ENCODE measurements around the gene UNKL. TPM values are rescaled to one million over a fixed set of nuclear protein-coding genes. Genes with fewer than 3 reads are reported as not detected.
A peak's percentile ranks its signal among the peaks of the same experiment; 100 is the strongest.

The UNKL gene
- total and polyA plus RNA-seq, 4 donors: 13.2 to 32.5 (median 19.1) TPM

- H3K27me3 ChIP-seq (ENCODE audit: control insufficient read depth, insufficient read depth, low read length): no peaks in the 10 kb centered on the region
- peaks cover 98% of the 10 kb centered on the region for H3K36me3 ChIP-seq (ENCODE audit: control insufficient read depth, insufficient read depth, low read length)
- DNase-seq (ENCODE audit: low read depth in 4 of 6, low spot score in 6 of 6): no peak
- WGBS (ENCODE audit: insufficient coverage): 91% methylated on average over 14 of the region's 14 CpGs
- no peak overlapping the region for H3K27ac ChIP-seq (ENCODE audit: low read depth, low read length)
- peaks cover 21% of the 10 kb centered on the region for H3K4me1 ChIP-seq (ENCODE audit: control insufficient read depth, insufficient read depth, low read length)
- no peaks in the 10 kb centered on the region for H3K9me3 ChIP-seq (ENCODE audit: control insufficient read depth, insufficient read depth, low read length)
- H3K4me3 ChIP-seq (ENCODE audit: low read depth, low read length): no peak overlapping the region
Measured at GRCh38 chr16:1344499-1344898, 70.0 kb downstream of the UNKL start.

- WGBS (ENCODE audit: insufficient coverage): 67% methylated on average over 44 of the region's 44 CpGs
- Histone ChIP-seq H3K27me3 (ENCODE audit: control insufficient read depth, insufficient read depth, low read length) (no peaks in the 10 kb centered on the region), H3K9me3 (ENCODE audit: control insufficient read depth, insufficient read depth, low read length) (no peaks in the 10 kb centered on the region), H3K4me3 (ENCODE audit: low read depth, low read length) (no peak overlapping the region), H3K27ac (ENCODE audit: low read depth, low read length) (no peak overlapping the region), H3K4me1 (ENCODE audit: control insufficient read depth, insufficient read depth, low read length) (peaks cover 21% of the 10 kb centered on the region), H3K36me3 (ENCODE audit: control insufficient read depth, insufficient read depth, low read length) (peaks cover 98% of the 10 kb centered on the region)
- no peak for DNase-seq (ENCODE audit: low read depth in 4 of 6, low spot score in 6 of 6)
Measured at GRCh38 chr16:1343428-1344242, 70.9 kb downstream of the UNKL start.

GRCh38 chr16:1342526-1343427 lies 71.7 kb downstream of the UNKL start:
- Histone ChIP-seq H3K4me1 (ENCODE audit: control insufficient read depth, insufficient read depth, low read length) (peaks cover 24% of the 10 kb centered on the region), H3K4me3 (ENCODE audit: low read depth, low read length) (no peak overlapping the region), H3K36me3 (ENCODE audit: control insufficient read depth, insufficient read depth, low read length) (peaks cover 97% of the 10 kb centered on the region), H3K27ac (ENCODE audit: low read depth, low read length) (no peak overlapping the region), H3K27me3 (ENCODE audit: control insufficient read depth, insufficient read depth, low read length) (no peaks in the 10 kb centered on the region), H3K9me3 (ENCODE audit: control insufficient read depth, insufficient read depth, low read length) (no peaks in the 10 kb centered on the region)
- DNase-seq (ENCODE audit: low read depth in 4 of 6, low spot score in 6 of 6): peak in 4 of 6 donors; percentile 28 to 98 (median 78)
- WGBS (ENCODE audit: insufficient coverage): 11% methylated on average over 44 of the region's 49 CpGs

GRCh38 chr16:1341495-1342420 lies 72.7 kb downstream of the UNKL start:
- no peak overlapping the region for H3K27ac ChIP-seq (ENCODE audit: low read depth, low read length)
- H3K27me3 ChIP-seq (ENCODE audit: control insufficient read depth, insufficient read depth, low read length): no peaks in the 10 kb centered on the region
- peaks cover 32% of the 10 kb centered on the region for H3K4me1 ChIP-seq (ENCODE audit: control insufficient read depth, insufficient read depth, low read length)
- DNase-seq (ENCODE audit: low read depth in 4 of 6, low spot score in 6 of 6): no peak
- WGBS (ENCODE audit: insufficient coverage): 91% methylated on average over 39 of the region's 39 CpGs
- H3K36me3 ChIP-seq (ENCODE audit: control insufficient read depth, insufficient read depth, low read length): peaks cover 94% of the 10 kb centered on the region
- no peaks in the 10 kb centered on the region for H3K9me3 ChIP-seq (ENCODE audit: control insufficient read depth, insufficient read depth, low read length)
- H3K4me3 ChIP-seq (ENCODE audit: low read depth, low read length): no peak overlapping the region

GRCh38 chr16:1340730-1341494 lies 73.6 kb downstream of the UNKL start:
- 86% methylated on average over 36 of the region's 36 CpGs for WGBS (ENCODE audit: insufficient coverage)
- H3K27me3 ChIP-seq (ENCODE audit: control insufficient read depth, insufficient read depth, low read length): peaks cover 2% of the 10 kb centered on the region
- H3K27ac ChIP-seq (ENCODE audit: low read depth, low read length): no peak overlapping the region
- H3K36me3 ChIP-seq (ENCODE audit: control insufficient read depth, insufficient read depth, low read length): peaks cover 91% of the 10 kb centered on the region
- H3K9me3 ChIP-seq (ENCODE audit: control insufficient read depth, insufficient read depth, low read length): no peaks in the 10 kb centered on the region
- no peak for DNase-seq (ENCODE audit: low read depth in 4 of 6, low spot score in 6 of 6)
- H3K4me1 ChIP-seq (ENCODE audit: control insufficient read depth, insufficient read depth, low read length): peaks cover 40% of the 10 kb centered on the region
- H3K4me3 ChIP-seq (ENCODE audit: low read depth, low read length): no peak overlapping the region

- Histone ChIP-seq H3K4me1 (ENCODE audit: control insufficient read depth, insufficient read depth, low read length) (peaks cover 58% of the 10 kb centered on the region), H3K27me3 (ENCODE audit: control insufficient read depth, insufficient read depth, low read length) (peaks cover 12% of the 10 kb centered on the region), H3K36me3 (ENCODE audit: control insufficient read depth, insufficient read depth, low read length) (peaks cover 80% of the 10 kb centered on the region), H3K27ac (ENCODE audit: low read depth, low read length) (no peak overlapping the region), H3K4me3 (ENCODE audit: low read depth, low read length) (no peak overlapping the region), H3K9me3 (ENCODE audit: control insufficient read depth, insufficient read depth, low read length) (no peaks in the 10 kb centered on the region)
- DNase-seq (ENCODE audit: low read depth in 4 of 6, low spot score in 6 of 6): no peak
- 75% methylated on average over 31 of the region's 31 CpGs for WGBS (ENCODE audit: insufficient coverage)
Measured at GRCh38 chr16:1338855-1339675, 75.4 kb downstream of the UNKL start.

GRCh38 chr16:1338119-1338730 lies 76.3 kb downstream of the UNKL start:
- Histone ChIP-seq H3K4me1 (ENCODE audit: control insufficient read depth, insufficient read depth, low read length) (peaks cover 56% of the 10 kb centered on the region), H3K9me3 (ENCODE audit: control insufficient read depth, insufficient read depth, low read length) (no peaks in the 10 kb centered on the region), H3K4me3 (ENCODE audit: low read depth, low read length) (no peak overlapping the region), H3K27me3 (ENCODE audit: control insufficient read depth, insufficient read depth, low read length) (peaks cover 17% of the 10 kb centered on the region), H3K36me3 (ENCODE audit: control insufficient read depth, insufficient read depth, low read length) (peaks cover 72% of the 10 kb centered on the region), H3K27ac (ENCODE audit: low read depth, low read length) (no peak overlapping the region)
- 62% methylated on average over 26 of the region's 30 CpGs for WGBS (ENCODE audit: insufficient coverage)
- DNase-seq (ENCODE audit: low read depth in 4 of 6, low spot score in 6 of 6): no peak

- Histone ChIP-seq H3K36me3 (ENCODE audit: control insufficient read depth, insufficient read depth, low read length) (peaks cover 64% of the 10 kb centered on the region), H3K27ac (ENCODE audit: low read depth, low read length) (no peak overlapping the region), H3K4me1 (ENCODE audit: control insufficient read depth, insufficient read depth, low read length) (peaks cover 56% of the 10 kb centered on the region), H3K9me3 (ENCODE audit: control insufficient read depth, insufficient read depth, low read length) (no peaks in the 10 kb centered on the region), H3K27me3 (ENCODE audit: control insufficient read depth, insufficient read depth, low read length) (peaks cover 24% of the 10 kb centered on the region), H3K4me3 (ENCODE audit: low read depth, low read length) (no peak overlapping the region)
- 27% methylated on average over 8 of the region's 9 CpGs for WGBS (ENCODE audit: insufficient coverage)
- peak in 2 of 6 donors; percentile 47 to 89 for DNase-seq (ENCODE audit: low read depth in 4 of 6, low spot score in 6 of 6)
Measured at GRCh38 chr16:1337486-1337885, 77.0 kb downstream of the UNKL start.

Data from spinal cord (tissue), 10 donors.